GM20000 (cell line): ENCODE results near the gene CYP4F3.

Experiments
- DNase-seq: peaks from one replicate; pipeline ENCODE4 v3.0.0; 2012; ENCODE audit warnings: low spot score
- TF ChIP-seq, protein P1 (sequence below): IDR thresholded peaks from 2 replicates; pipeline ENCODE4 v1.5.1; 2012; ENCODE audit warnings: mild to moderate bottlenecking, control low read depth; ENCODE audit errors: extremely low read depth, missing control alignments

CYP4F3 gene

DNA sequence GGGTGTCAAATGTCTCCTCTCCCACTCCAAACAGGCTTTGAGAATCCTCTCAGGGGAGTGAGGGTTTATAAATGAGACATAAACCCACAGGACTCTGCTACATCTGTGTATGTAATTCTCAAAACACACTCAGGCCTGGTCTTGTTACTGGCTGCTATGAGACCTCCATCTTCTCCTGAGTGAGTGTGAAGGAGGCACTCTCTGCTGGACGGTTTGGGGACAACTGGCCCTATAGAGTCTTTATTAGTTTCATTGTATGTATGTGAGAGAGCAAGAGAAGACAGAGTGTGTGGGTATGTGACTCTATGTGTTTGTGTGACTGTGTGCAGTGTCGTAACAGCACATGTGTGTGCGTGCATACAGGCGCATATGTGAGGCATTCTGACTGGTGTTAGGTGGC is 22.6 kb downstream of the CYP4F3 start:
- TF ChIP-seq, protein P1, sequence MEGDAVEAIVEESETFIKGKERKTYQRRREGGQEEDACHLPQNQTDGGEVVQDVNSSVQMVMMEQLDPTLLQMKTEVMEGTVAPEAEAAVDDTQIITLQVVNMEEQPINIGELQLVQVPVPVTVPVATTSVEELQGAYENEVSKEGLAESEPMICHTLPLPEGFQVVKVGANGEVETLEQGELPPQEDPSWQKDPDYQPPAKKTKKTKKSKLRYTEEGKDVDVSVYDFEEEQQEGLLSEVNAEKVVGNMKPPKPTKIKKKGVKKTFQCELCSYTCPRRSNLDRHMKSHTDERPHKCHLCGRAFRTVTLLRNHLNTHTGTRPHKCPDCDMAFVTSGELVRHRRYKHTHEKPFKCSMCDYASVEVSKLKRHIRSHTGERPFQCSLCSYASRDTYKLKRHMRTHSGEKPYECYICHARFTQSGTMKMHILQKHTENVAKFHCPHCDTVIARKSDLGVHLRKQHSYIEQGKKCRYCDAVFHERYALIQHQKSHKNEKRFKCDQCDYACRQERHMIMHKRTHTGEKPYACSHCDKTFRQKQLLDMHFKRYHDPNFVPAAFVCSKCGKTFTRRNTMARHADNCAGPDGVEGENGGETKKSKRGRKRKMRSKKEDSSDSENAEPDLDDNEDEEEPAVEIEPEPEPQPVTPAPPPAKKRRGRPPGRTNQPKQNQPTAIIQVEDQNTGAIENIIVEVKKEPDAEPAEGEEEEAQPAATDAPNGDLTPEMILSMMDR: no peak
- DNase-seq: no peak

DNA sequence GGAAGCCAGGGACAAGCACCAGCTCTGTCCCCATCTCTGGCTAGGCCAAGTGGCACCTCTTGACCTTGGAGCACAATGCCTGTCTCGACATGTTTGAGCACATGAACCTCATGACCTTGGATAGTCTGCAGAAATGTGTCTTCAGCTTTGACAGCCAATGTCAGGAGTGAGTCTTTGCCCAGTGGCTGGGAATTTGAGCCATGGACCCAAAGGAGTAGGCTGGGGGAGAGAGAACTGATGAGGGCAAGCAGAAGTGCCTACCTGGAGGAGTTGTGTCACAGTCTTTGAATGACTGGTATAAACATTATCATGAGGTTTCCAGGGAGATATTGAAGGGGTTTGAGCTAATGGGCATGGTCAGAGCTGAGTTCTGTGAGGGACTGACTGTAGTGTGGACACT is 25.5 kb downstream of the CYP4F3 start:
- TF ChIP-seq, protein P1: no peak
- no peak for DNase-seq

DNA sequence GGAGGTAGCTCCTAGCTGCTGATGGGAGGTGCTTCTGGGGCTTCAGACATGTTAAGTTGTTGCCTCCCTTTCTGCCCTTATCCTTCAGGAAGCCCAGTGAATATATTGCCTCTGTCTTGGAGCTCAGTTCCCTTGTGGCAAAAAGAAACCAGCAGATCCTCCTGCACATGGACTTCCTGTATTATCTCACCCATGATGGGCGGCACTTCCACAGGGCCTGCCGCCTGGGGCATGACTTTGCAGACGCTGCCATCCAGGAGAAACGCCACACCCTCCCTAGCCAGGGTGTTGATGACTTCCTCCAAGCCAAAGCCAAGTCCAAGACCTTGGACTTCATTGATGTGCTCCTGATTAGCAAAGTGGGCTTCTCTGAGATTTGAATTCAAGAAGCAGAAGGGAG is 26.2 kb downstream of the CYP4F3 start:
- no peak for DNase-seq
- TF ChIP-seq, protein P1: no peak

DNA sequence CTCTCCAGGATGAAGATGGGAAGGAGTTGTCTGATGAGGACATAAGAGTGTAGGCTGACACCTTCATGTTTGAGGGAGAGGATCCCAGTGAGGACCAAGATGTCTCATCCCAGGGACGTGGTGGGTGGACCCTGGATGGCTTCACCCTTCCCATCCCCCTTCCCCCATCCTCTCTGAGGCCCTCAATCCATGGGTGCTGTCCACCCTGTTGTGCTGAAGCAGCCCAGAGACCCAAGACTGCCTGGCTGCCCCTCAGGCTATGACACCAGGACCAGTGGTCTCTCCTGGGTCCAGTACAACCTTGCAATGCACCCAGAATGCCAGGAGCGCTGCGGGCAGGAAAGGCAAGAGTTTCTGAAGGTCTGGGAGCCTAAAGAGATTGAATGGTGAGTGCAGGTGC is 28.7 kb downstream of the CYP4F3 start:
- DNase-seq: no peak
- TF ChIP-seq, protein P1: no peak

DNA sequence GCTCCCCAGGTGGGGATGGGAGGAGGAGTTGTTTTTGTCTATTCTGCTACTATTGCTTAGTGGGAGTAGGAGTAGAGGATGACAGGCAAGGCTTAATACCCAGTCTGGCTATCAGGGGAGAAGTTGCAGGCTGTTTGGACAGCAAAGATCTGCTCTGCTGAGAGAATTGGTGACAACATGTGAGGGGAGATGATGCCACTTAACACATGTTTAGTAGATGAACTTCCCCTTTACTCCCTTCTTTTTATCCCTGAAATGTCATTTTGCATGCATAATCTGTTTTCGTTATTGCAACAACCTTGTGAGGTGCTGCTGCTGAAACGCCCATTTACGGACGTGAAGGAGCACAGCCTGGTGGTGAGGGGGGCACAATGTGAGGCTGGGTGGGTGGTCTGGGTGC is 29.2 kb downstream of the CYP4F3 start:
- TF ChIP-seq, protein P1: no peak
- no peak for DNase-seq

DNA sequence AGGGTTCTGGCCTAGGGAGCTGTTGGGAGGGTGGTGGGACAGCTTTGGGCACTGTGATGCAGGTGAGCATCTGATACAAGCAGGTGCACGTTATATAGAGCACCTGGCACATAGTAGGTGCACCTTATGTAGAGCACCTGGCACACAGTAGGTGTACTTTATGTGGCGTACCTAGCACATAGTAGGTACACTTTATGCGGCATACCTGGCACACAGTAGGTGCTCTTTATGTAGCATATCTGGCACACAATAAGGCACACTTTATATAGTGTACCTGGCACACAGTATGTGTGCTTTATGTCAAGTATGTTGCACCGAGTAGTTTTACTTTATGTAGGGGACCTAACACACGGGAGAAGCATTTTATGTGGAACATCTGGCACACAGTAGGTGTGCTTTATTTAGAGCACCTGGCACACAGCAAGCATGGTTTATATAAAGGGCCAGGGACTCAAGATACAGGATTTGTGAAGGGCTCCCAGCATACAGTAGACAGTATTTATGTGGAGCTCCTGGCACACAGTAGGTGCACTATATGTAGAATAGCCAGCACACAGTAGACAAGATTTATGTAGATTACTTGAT is 30.6 kb downstream of the CYP4F3 start:
- TF ChIP-seq, protein P1: no peak
- no peak for DNase-seq

DNA sequence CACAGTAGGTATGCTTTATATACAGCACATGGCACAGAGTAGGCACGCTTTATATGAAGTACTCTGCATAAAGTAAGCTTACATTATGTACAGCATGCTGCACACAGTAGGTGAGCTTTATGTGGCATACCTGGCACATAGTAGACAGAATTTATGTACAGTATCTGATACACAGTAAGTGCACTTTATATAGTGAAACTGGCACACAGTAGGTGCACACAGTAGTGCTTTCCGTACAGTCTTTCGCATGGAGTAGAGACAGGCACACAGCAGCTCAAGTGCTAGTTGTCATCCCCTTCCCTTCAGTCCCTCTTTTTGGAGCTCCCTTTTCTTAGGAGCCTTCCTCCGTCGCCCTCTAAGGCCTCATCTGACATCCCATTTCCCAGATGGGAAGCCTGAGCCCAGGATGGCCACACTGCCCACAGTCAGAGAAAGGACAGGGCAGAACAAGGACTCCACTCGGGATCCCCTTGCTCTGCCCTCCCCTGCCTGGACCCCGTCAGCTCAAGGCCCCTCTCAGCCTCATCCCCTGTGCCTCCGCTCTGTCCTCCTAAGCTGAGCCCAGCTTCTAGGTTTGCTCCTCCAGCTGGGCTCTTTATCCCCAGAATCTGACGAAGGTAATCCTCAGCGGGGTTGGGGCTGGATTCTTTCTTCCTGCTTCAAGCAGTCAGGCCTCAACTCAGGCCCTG is 31.3 kb downstream of the CYP4F3 start:
- DNase-seq: no peak
- TF ChIP-seq, protein P1: no peak
